MM.1S (cell line): ENCODE measurements around the gene NR5A2.

ENCODE experiments used
- DNase-seq: peaks from one replicate; pipeline ENCODE4 v3.0.0-alpha.2; 2015
- H2AFZ ChIP-seq: fragments of 300-600 bp; sonication (generic); 2 replicates; pipeline ENCODE4 v1.6.0; 2016; ENCODE audit warnings: antibody characterized with exemption, low read length
- H3F3A ChIP-seq: fragments of 300-600 bp; sonication (generic); 2 replicates; pipeline ENCODE4 v1.6.1; 2016; ENCODE audit warnings: mild to moderate bottlenecking, antibody characterized with exemption, low read length, moderate library complexity, mixed read lengths; ENCODE audit not compliant: insufficient read depth
- H3K27ac ChIP-seq: fragments of 300-600 bp; sonication (generic); 2 replicates; pipeline ENCODE4 v1.5.1; 2016; ENCODE audit warnings: mild to moderate bottlenecking, low read length
- H3K27me3 ChIP-seq: fragments of 300-600 bp; sonication (generic); replicated peaks from 2 replicates; pipeline ENCODE4 v1.6.0; 2016; ENCODE audit warnings: low read length; ENCODE audit not compliant: insufficient read depth
- H3K36me3 ChIP-seq: fragments of 300-600 bp; sonication (generic); replicated peaks from 2 replicates; pipeline ENCODE4 v1.6.1; 2016; ENCODE audit warnings: mild to moderate bottlenecking, low read length, mixed read lengths; ENCODE audit not compliant: insufficient read depth
- H3K4me1 ChIP-seq: fragments of 300-600 bp; sonication (generic); 2 replicates; pipeline ENCODE4 v1.6.1; 2016; ENCODE audit warnings: low read length, mixed read lengths
- H3K4me2 ChIP-seq: fragments of 300-600 bp; sonication (generic); 2 replicates; pipeline ENCODE4 v1.6.0; 2016; ENCODE audit warnings: low read depth, low read length
- H3K4me3 ChIP-seq: fragments of 300-600 bp; sonication (generic); 2 replicates; pipeline ENCODE4 v1.5.1; 2016; ENCODE audit warnings: low read length, mixed read lengths
- H3K79me2 ChIP-seq: fragments of 300-600 bp; sonication (generic); 2 replicates; pipeline ENCODE4 v1.6.1; 2016; ENCODE audit warnings: mixed run types, low read length, mixed read lengths
- H3K9ac ChIP-seq: fragments of 300-600 bp; sonication (generic); 2 replicates; pipeline ENCODE4 v1.6.1; 2016; ENCODE audit warnings: low read length, mixed read lengths
- H3K9me2 ChIP-seq: fragments of 300-600 bp; sonication (generic); replicated peaks from 2 replicates; pipeline ENCODE4 v1.6.1; 2016; ENCODE audit warnings: mild to moderate bottlenecking, low read length, mixed read lengths; ENCODE audit not compliant: insufficient read depth
- H3K9me3 ChIP-seq: fragments of 300-600 bp; sonication (generic); replicated peaks from 2 replicates; pipeline ENCODE4 v1.6.1; 2016; ENCODE audit warnings: mild to moderate bottlenecking, low read length, mixed read lengths; ENCODE audit not compliant: insufficient read depth
- H4K20me1 ChIP-seq: fragments of 300-600 bp; sonication (generic); 2 replicates; pipeline ENCODE4 v1.6.1; 2016; ENCODE audit warnings: mild to moderate bottlenecking, low read length, moderate library complexity, mixed read lengths; ENCODE audit not compliant: insufficient read depth
- CTCF ChIP-seq: fragments of 300-600 bp; sonication (generic); IDR thresholded peaks from 2 replicates; pipeline ENCODE4 v1.5.1; 2016; ENCODE audit warnings: antibody characterized with exemption, low read length, mixed read lengths
- EZH2 ChIP-seq: fragments of 300-600 bp; sonication (generic); optimal IDR thresholded peaks from 2 replicates; pipeline ENCODE3; 2017; ENCODE audit warnings: low read depth, mild to moderate bottlenecking, antibody characterized with exemption, low read length, mixed read lengths
- EZH2phosphoT487 ChIP-seq: fragments of 300-600 bp; sonication (generic); IDR thresholded peaks from 2 replicates; pipeline ENCODE4 v1.6.1; 2018; ENCODE audit warnings: antibody characterized with exemption, low read length

Gene NR5A2

GRCh38 chr1:200033511-200034261, 6.2 kb downstream of the NR5A2 start:
- H3K4me2 ChIP-seq, result no peak overlapping the region
- TF ChIP-seq CTCF (no peak), EZH2 (no peak), EZH2phosphoT487 (no peak)
- H3K79me2 ChIP-seq, result no peaks in the 10 kb centered on the region
- no peak overlapping the region for H2AFZ ChIP-seq
- no peaks in the 10 kb centered on the region for H3F3A ChIP-seq
- no peak overlapping the region for H3K9ac ChIP-seq
- H3K27ac ChIP-seq, result no peak overlapping the region
- no peak overlapping the region for H3K4me3 ChIP-seq
- DNase-seq, result no peak
- H3K9me3 ChIP-seq, result no peaks in the 10 kb centered on the region
- no peaks in the 10 kb centered on the region for H3K36me3 ChIP-seq
- H3K9me2 ChIP-seq, result no peaks in the 10 kb centered on the region
- H3K27me3 ChIP-seq, result peaks cover 53% of the 10 kb centered on the region
- no peaks in the 10 kb centered on the region for H4K20me1 ChIP-seq
- 0 out of 2 replicates have a peak, but pooled peaks cover under 1% of the 10 kb centered on the region for H3K4me1 ChIP-seq

GRCh38 chr1:200034262-200034557, 6.7 kb downstream of the NR5A2 start:
- H3K9me3 ChIP-seq, result no peaks in the 10 kb centered on the region
- H4K20me1 ChIP-seq, result no peaks in the 10 kb centered on the region
- no peaks in the 10 kb centered on the region for H3K79me2 ChIP-seq
- H3K4me1 ChIP-seq, result no peaks in the 10 kb centered on the region
- TF ChIP-seq CTCF, result no peak
- no peak for TF ChIP-seq EZH2phosphoT487
- TF ChIP-seq EZH2, result no peak
- no peak overlapping the region for H3K4me2 ChIP-seq
- no peaks in the 10 kb centered on the region for H3K36me3 ChIP-seq
- no peak overlapping the region for H3K4me3 ChIP-seq
- no peaks in the 10 kb centered on the region for H3K9me2 ChIP-seq
- H3F3A ChIP-seq, result no peaks in the 10 kb centered on the region
- no peak overlapping the region for H3K27ac ChIP-seq
- no peak for DNase-seq
- H3K27me3 ChIP-seq, result peaks cover 58% of the 10 kb centered on the region
- H3K9ac ChIP-seq, result no peak overlapping the region
- H2AFZ ChIP-seq, result no peak overlapping the region

- Histone ChIP-seq H3K79me2 (no peaks in the 10 kb centered on the region), H4K20me1 (no peaks in the 10 kb centered on the region), H3F3A (no peaks in the 10 kb centered on the region), H3K9me2 (no peaks in the 10 kb centered on the region), H3K4me1 (no peaks in the 10 kb centered on the region), H3K9ac (no peak overlapping the region), H3K36me3 (no peaks in the 10 kb centered on the region), H3K4me3 (no peak overlapping the region), H2AFZ (no peak overlapping the region), H3K4me2 (no peak overlapping the region), H3K27me3 (peaks cover 59% of the 10 kb centered on the region), H3K27ac (no peak overlapping the region), H3K9me3 (no peaks in the 10 kb centered on the region)
- no peak for DNase-seq
- TF ChIP-seq EZH2phosphoT487 (no peak), CTCF (no peak), EZH2 (no peak)
Measured at GRCh38 chr1:200034761-200035396, 7.4 kb downstream of the NR5A2 start.
